H1 (cell line): ENCODE data around the gene TGM2. TPM values are rescaled to one million over a fixed set of nuclear protein-coding genes. Genes with fewer than 3 reads are reported as not detected.

Source experiments
- CTCF ChIA-PET: fragments of 300-600 bp; sonication (Branson Sonifier 250); formaldehyde crosslinking; loops from one replicate; lab custom pipeline; 2021; ENCODE audit not compliant: partially characterized antibody; lab: Charles Lee
- POLR2A ChIA-PET: fragments of 300-600 bp; sonication (Branson Sonifier 250); formaldehyde crosslinking; loops from one replicate; lab custom pipeline; 2021; ENCODE audit warnings: inconsistent platforms; ENCODE audit not compliant: partially characterized antibody; lab: Charles Lee
- DNase-seq, 2 experiments: peaks; one replicate each; pipeline versions ENCODE4 v3.0.0 to v3.0.0-alpha.2; 2010 to 2022; ENCODE audit warnings: low spot score in 2 of 2, low read depth in 1 of 2, mixed read lengths in 1 of 2
- FAIRE-seq: peaks from 2 replicates; lab custom pipeline; 2011; peaks lifted over from hg19 to GRCh38; lab: Jason Lieb, UNC
- H2AFZ ChIP-seq: 2 replicates; pipeline ENCODE4 v1.8.1; 2012; ENCODE audit warnings: low read length, inconsistent platforms
- H2AK5ac ChIP-seq: 2 replicates; pipeline ENCODE4 v1.6.1; 2013; ENCODE audit warnings: low read depth, low read length
- H2BK120ac ChIP-seq: replicated peaks from 2 replicates; pipeline ENCODE3; 2013; ENCODE audit warnings: low read depth, low read length, inconsistent platforms
- H2BK12ac ChIP-seq: 2 replicates; pipeline ENCODE4 v1.6.1; 2013; ENCODE audit warnings: low read depth, low read length
- H2BK15ac ChIP-seq: 2 replicates; pipeline ENCODE4 v1.6.1; 2013; ENCODE audit warnings: low read length
- H2BK20ac ChIP-seq: 2 replicates; pipeline ENCODE4 v1.6.1; 2013; ENCODE audit warnings: low read length
- H2BK5ac ChIP-seq: 2 replicates; pipeline ENCODE4 v1.6.1; 2013; ENCODE audit warnings: low read depth, low read length
- H3K14ac ChIP-seq: 2 replicates; pipeline ENCODE4 v1.6.1; 2013; ENCODE audit warnings: inconsistent platforms; ENCODE audit not compliant: insufficient read length
- H3K18ac ChIP-seq: 2 replicates; pipeline ENCODE4 v1.6.1; 2013; ENCODE audit warnings: low read length; ENCODE audit errors: extremely low read depth
- H3K23ac ChIP-seq: 2 replicates; pipeline ENCODE4 v1.6.1; 2013; ENCODE audit warnings: inconsistent platforms; ENCODE audit not compliant: insufficient read length
- H3K23me2 ChIP-seq: 2 replicates; pipeline ENCODE4 v1.6.1; 2013; ENCODE audit warnings: low read depth, low read length
- H3K27ac ChIP-seq: 2 replicates; pipeline ENCODE4 v1.6.1; 2011; ENCODE audit warnings: low read depth, low read length, inconsistent platforms
- H3K27me3 ChIP-seq, 4 experiments: replicated peaks in 1 of 4; 1 replicate in 1 of 4; 2 replicates in 3 of 4; pipeline versions ENCODE4 v1.6.1 to v1.8.1; 2011 to 2013; ENCODE audit warnings: low read length in 3 of 4, mild to moderate bottlenecking in 3 of 4, inconsistent platforms in 2 of 4, mixed read lengths in 2 of 4, moderate library complexity in 1 of 4; ENCODE audit not compliant: control insufficient read depth in 3 of 4, insufficient read depth in 3 of 4; ENCODE audit errors: extremely low read depth in 1 of 4
- H3K36me3 ChIP-seq, 4 experiments: 2 replicates each; pipeline versions ENCODE4 v1.6.1 to v1.8.1; 2011 to 2013; ENCODE audit warnings: mild to moderate bottlenecking in 4 of 4, low read length in 3 of 4, moderate library complexity in 2 of 4, control low read depth in 1 of 4, inconsistent platforms in 1 of 4; ENCODE audit not compliant: insufficient read depth in 4 of 4, control insufficient read depth in 2 of 4
- H3K4ac ChIP-seq: replicated peaks from 2 replicates; pipeline ENCODE3; 2013; ENCODE audit warnings: low read length, low read depth, mixed read lengths, inconsistent platforms; ENCODE audit not compliant: insufficient read length
- H3K4me1 ChIP-seq, 4 experiments: replicated peaks in 1 of 4; 1 replicate in 1 of 4; 2 replicates in 3 of 4; pipeline versions ENCODE4 v1.6.1 to v1.8.1; 2011 to 2013; ENCODE audit warnings: low read length in 3 of 4, inconsistent platforms in 2 of 4, mixed read lengths in 1 of 4; ENCODE audit not compliant: insufficient read depth in 4 of 4, control insufficient read depth in 3 of 4
- H3K4me2 ChIP-seq, 2 experiments: 2 replicates each; pipeline versions ENCODE4 v1.6.1 to v1.8.1; 2011 to 2013; ENCODE audit warnings: low read depth in 2 of 2, low read length in 2 of 2, control low read depth in 1 of 2, inconsistent platforms in 1 of 2, mild to moderate bottlenecking in 1 of 2; ENCODE audit not compliant: insufficient read depth in 1 of 2
- H3K4me3 ChIP-seq, 4 experiments: fragments of 200-600, 300-600 bp in 1 of 4; sonication (generic), shearing (Covaris generic), sonication (Bioruptor Twin) in 1 of 4; 2 replicates each; pipeline versions ENCODE4 v1.5.1 to v1.8.1; 2011 to 2016; ENCODE audit warnings: low read length in 4 of 4, low read depth in 3 of 4, control low read depth in 2 of 4, inconsistent platforms in 2 of 4, mild to moderate bottlenecking in 2 of 4, mixed read lengths in 1 of 4, moderate library complexity in 1 of 4; ENCODE audit not compliant: insufficient read depth in 2 of 4; ENCODE audit errors: extremely low read depth in 1 of 4
- H3K56ac ChIP-seq: replicated peaks from 2 replicates; pipeline ENCODE3; 2013; ENCODE audit warnings: low read depth, mild to moderate bottlenecking, mixed read lengths, low read length, inconsistent platforms; ENCODE audit not compliant: insufficient read length
- H3K79me1 ChIP-seq: 2 replicates; pipeline ENCODE4 v1.6.1; 2013; ENCODE audit warnings: low read depth, low read length, control low read depth
- H3K79me2 ChIP-seq, 2 experiments: 2 replicates each; pipeline versions ENCODE4 v1.6.1 to v1.8.1; 2012 to 2013; ENCODE audit warnings: low read length in 2 of 2, mild to moderate bottlenecking in 2 of 2, inconsistent platforms in 1 of 2; ENCODE audit not compliant: insufficient read depth in 2 of 2, control insufficient read depth in 1 of 2
- H3K9ac ChIP-seq, 4 experiments: replicated peaks in 1 of 4; 1 replicate in 1 of 4; 2 replicates in 3 of 4; pipeline versions ENCODE4 v1.6.1 to v1.8.1; 2011 to 2013; ENCODE audit warnings: low read depth in 3 of 4, low read length in 3 of 4, control low read depth in 2 of 4, mild to moderate bottlenecking in 2 of 4, moderate library complexity in 2 of 4, inconsistent platforms in 1 of 4; ENCODE audit errors: extremely low read depth in 1 of 4
- H3K9me3 ChIP-seq, 2 experiments: 2 replicates each; pipeline versions ENCODE4 v1.6.1 to v1.8.1; 2012 to 2013; ENCODE audit warnings: mild to moderate bottlenecking in 2 of 2, moderate library complexity in 2 of 2, control low read depth in 1 of 2, inconsistent platforms in 1 of 2, low read depth in 1 of 2, low read length in 1 of 2, mixed read lengths in 1 of 2; ENCODE audit not compliant: insufficient read depth in 2 of 2
- H4K20me1 ChIP-seq, 2 experiments: replicated peaks in 1 of 2; 2 replicates each; pipeline versions ENCODE3 to v1.8.1; 2011 to 2013; ENCODE audit warnings: inconsistent platforms in 2 of 2, low read length in 2 of 2, mild to moderate bottlenecking in 1 of 2; ENCODE audit not compliant: insufficient read depth in 2 of 2, control insufficient read depth in 1 of 2
- H4K5ac ChIP-seq: 2 replicates; pipeline ENCODE4 v1.6.1; 2013; ENCODE audit warnings: low read length, low read depth, mixed read lengths, inconsistent platforms; ENCODE audit not compliant: insufficient read length
- H4K8ac ChIP-seq: 2 replicates; pipeline ENCODE4 v1.8.0; 2013; ENCODE audit warnings: mild to moderate bottlenecking, moderate library complexity, low read length, inconsistent platforms; ENCODE audit not compliant: insufficient read depth; ENCODE audit errors: extremely low read depth
- H4K91ac ChIP-seq: replicated peaks from 2 replicates; pipeline ENCODE3; 2013; ENCODE audit warnings: low read length, mixed read lengths, inconsistent platforms; ENCODE audit not compliant: insufficient read length
- BACH1 ChIP-seq: IDR thresholded peaks from 2 replicates; pipeline ENCODE4 v1.6.1; 2012; ENCODE audit warnings: low read length, improper control_type of control experiment
- CTCF ChIP-seq, 3 experiments: IDR thresholded peaks; 1 replicate in 2 of 3; 2 replicates in 1 of 3; pipeline versions ENCODE4 v1.5.1 to v1.6.1; 2011; ENCODE audit warnings: low read length in 3 of 3, mild to moderate bottlenecking in 3 of 3, inconsistent platforms in 2 of 3, low read depth in 1 of 3, moderate library complexity in 1 of 3; ENCODE audit not compliant: insufficient read depth in 1 of 3; ENCODE audit errors: control extremely low read depth in 1 of 3
- RAD21 ChIP-seq, 2 experiments: IDR thresholded peaks in 1 of 2; conservative IDR thresholded peaks in 1 of 2; 2 replicates each; pipeline ENCODE4 v1.6.1; 2011; ENCODE audit warnings: low read depth in 2 of 2, low read length in 2 of 2, improper control_type of control experiment in 1 of 2, inconsistent platforms in 1 of 2, mild to moderate bottlenecking in 1 of 2, moderate library complexity in 1 of 2
- SIN3A ChIP-seq, 2 experiments: IDR thresholded peaks in 1 of 2; conservative IDR thresholded peaks in 1 of 2; 2 replicates each; pipeline ENCODE4 v1.6.1; 2011 to 2012; ENCODE audit warnings: low read length in 2 of 2, improper control_type of control experiment in 1 of 2, low read depth in 1 of 2, mild to moderate bottlenecking in 1 of 2
- TEAD4 ChIP-seq: IDR thresholded peaks from 2 replicates; pipeline ENCODE4 v1.6.1; 2012; ENCODE audit warnings: low read depth, low read length, inconsistent platforms, mixed read lengths
- WGBS, 2 experiments: shearing (Covaris generic) in 1 of 2; methylation state at CpG; one replicate each; pipeline versions ENCODE4 v1.1.6 to v1.1.7; 2013 to 2015; ENCODE audit warnings: low lambda C conversion rate in 2 of 2, mixed read lengths in 2 of 2, inconsistent platforms in 1 of 2, low coverage in 1 of 2, missing lambda C conversion rate in 1 of 2; ENCODE audit not compliant: insufficient replicate concordance in 2 of 2, insufficient coverage in 1 of 2, insufficient read length in 1 of 2; ENCODE audit errors: extremely low coverage in 1 of 2, missing lambda C conversion rate in 1 of 2; 5-methylcytosine and 5-hydroxymethylcytosine counted together
- long read RNA-seq, 2 experiments: library from RNA in 1 of 2; library from capped mRNA in 1 of 2; stranded (forward); transcript quantifications; one replicate each; pipeline ENCODE4 v2.0.0, GENCODE V29; 2021; ENCODE audit warnings: inconsistent platforms in 1 of 2
- polyA minus RNA-seq, 3 experiments: library from RNA; depleted of rRNA, polyadenylated mRNA; stranded (reverse); fragments of >200 nt; gene quantifications; 1 replicate in 2 of 3; 2 replicates in 1 of 3; pipeline ENCODE4 v1.2.3, GENCODE V29; 2011
- polyA plus RNA-seq, 7 experiments: library from polyadenylated mRNA; depleted of rRNA in 3 of 7; stranded (reverse) in 5 of 7; unstranded in 2 of 7; fragments of >200 nt in 5 of 7; fragments of 200-250 nt in 2 of 7; gene quantifications; 1 replicate in 5 of 7; 2 replicates in 1 of 7; 4 replicates in 1 of 7; pipeline versions ENCODE4 v1.2.1 to v1.2.3, GENCODE V29; 2011 to 2013; ENCODE audit warnings: missing spikeins in 2 of 7, mixed read lengths in 2 of 7
- total RNA-seq: library from RNA; stranded (reverse); fragmentation: NEBNext Ultra II Directional; extraction: Animal tissue kit (Norgen Biotek cat#: 25700); gene quantifications from 2 replicates; pipeline ENCODE4 v1.2.1, GENCODE V29; 2021

Gene TGM2
- total RNA-seq (1.0 and 1.3 TPM in 2 replicates), polyA plus RNA-seq (2011; rRNA removed) (0.86 and 1.5 TPM in 2 replicates), polyA minus RNA-seq (2011; rRNA and poly(A)+ RNA removed) (0.50 and 1.8 TPM in 2 replicates)
- polyA plus RNA-seq (2011; cell fraction: cytosol; rRNA removed), result 0.92 TPM
- 1.9 TPM for polyA plus RNA-seq (2011; cell fraction: nucleus; rRNA removed)
- polyA plus RNA-seq (2012, experiment 1 of 2), result 0.77 to 1.3 TPM (median 1.1 TPM) in 4 replicates
- 1.0 TPM for polyA plus RNA-seq (2012, experiment 2 of 2)
- polyA plus RNA-seq (2013, experiment 1 of 2), result 0.73 TPM
- polyA plus RNA-seq (2013, experiment 2 of 2), result 0.79 TPM
- 1.2 TPM for polyA minus RNA-seq (2011; cell fraction: cytosol; rRNA and poly(A)+ RNA removed)
- 0.90 TPM for polyA minus RNA-seq (2011; cell fraction: nucleus; rRNA and poly(A)+ RNA removed)
- long read RNA-seq, experiment 1, result 0 reads
- long read RNA-seq, experiment 2, result 0 reads

GRCh38 chr20:38165089-38165965 lies at the start of gene TGM2:
TSS of gene TGM2 (minus strand) at chr20:38165270. CDS start at chr20:38165198, 72 bp downstream.
- H3K18ac ChIP-seq, result no peak within 1 kb of the TSS
- no peaks in the 10 kb centered on the region for H3K9me3 ChIP-seq
- POLR2A ChIA-PET, result no interaction called here
- peak within 1 kb of the TSS; percentile 56; the same call in 1 of the 2 replicates for H2BK5ac ChIP-seq
- peak within 1 kb of the TSS; percentile 95 for H2BK15ac ChIP-seq
- CTCF ChIA-PET, result interaction anchor here (0.7 to 4.5 kb wide), 26 partner anchors 8 to 260 kb away, joined by 3 to 27 read pairs (median 4); no protein-coding TSS in a partner anchor
- peak within 1 kb of the TSS; percentile 46 for H4K91ac ChIP-seq
- H3K4ac ChIP-seq, result no peak within 1 kb of the TSS
- H2BK20ac ChIP-seq, result 0 out of 2 replicates have a peak within 1 kb of the TSS, but pooled peaks have one; percentile 48
- H4K8ac ChIP-seq, result peak within 1 kb of the TSS; percentile 77
- no peak for FAIRE-seq
- no peak within 1 kb of the TSS for H3K27ac ChIP-seq
- no peaks in the 10 kb centered on the region for H4K20me1 ChIP-seq
- no peaks in the 10 kb centered on the region for H3K36me3 ChIP-seq
- no peak within 1 kb of the TSS for H3K14ac ChIP-seq
- H3K4me1 ChIP-seq, result peaks cover 0 to 2% (median 0%) of the 10 kb centered on the region in 4 experiments; a peak in 1 of 7 replicates
- no peak within 1 kb of the TSS for H3K23ac ChIP-seq
- no peaks in the 10 kb centered on the region for H3K79me1 ChIP-seq
- no peak within 1 kb of the TSS for H3K9ac ChIP-seq
- no peaks in the 10 kb centered on the region; a peak in 2 of 7 replicates for H3K27me3 ChIP-seq
- no peak within 1 kb of the TSS for H4K5ac ChIP-seq
- H3K56ac ChIP-seq, result peak within 1 kb of the TSS; percentile 40
- no peaks in the 10 kb centered on the region for H3K79me2 ChIP-seq
- peak within 1 kb of the TSS; percentile 92 for H2BK12ac ChIP-seq
- no peak within 1 kb of the TSS for H2BK120ac ChIP-seq
- peak within 1 kb of the TSS; percentile 41 to 69 for H3K4me2 ChIP-seq
- DNase-seq, result peak in 1 of 2 experiments; percentile 79
- 33% methylated on average over 26 of the region's 46 CpGs; no CpG with 5 or more reads in 1 of the 2 experiments for WGBS, 2 experiments
- H2AFZ ChIP-seq, result no peak within 1 kb of the TSS; the same call in 1 of the 2 replicates
- peaks cover 4% of the 10 kb centered on the region; the same call in 1 of the 2 replicates for H3K23me2 ChIP-seq
- H3K4me3 ChIP-seq, result peak within 1 kb of the TSS; percentile 15 to 58 (median 16); a peak in 5 of 8 replicates
- peak within 1 kb of the TSS; percentile 98; the same call in 1 of the 2 replicates for H2AK5ac ChIP-seq
- TF ChIP-seq CTCF (IDR thresholded peaks at IDR 0.05; ENCODE audit: control extremely low read depth in 1 of 3, insufficient read depth in 1 of 3, low read depth in 1 of 3, low read length in 3 of 3), result peak; percentile 73 to 83 (median 82)
- TF ChIP-seq BACH1, result peak; percentile 67
- no peak for TF ChIP-seq SIN3A (conservative IDR thresholded peaks at IDR 0.05 in 1 of 2, IDR thresholded peaks at IDR 0.05 in 1 of 2; ENCODE audit: low read depth in 1 of 2, low read length in 2 of 2)
- TF ChIP-seq RAD21 (IDR thresholded peaks at IDR 0.05 in 1 of 2, conservative IDR thresholded peaks at IDR 0.05 in 1 of 2; ENCODE audit: low read depth in 2 of 2, low read length in 2 of 2), result peak; percentile 71 to 79
- TF ChIP-seq TEAD4, result no peak
